Subcutaneous abdominal adipose tissue (tissue), 5 donors: ENCODE measurements around the gene ADARB2.

Experiments used
- H3K27ac ChIP-seq: one replicate; pipeline ENCODE4 v1.7.0; 2013; ENCODE audit warnings: low read depth, mild to moderate bottlenecking, inconsistent platforms, low read length, moderate library complexity
- H3K27me3 ChIP-seq, 5 donors: one replicate each; pipeline ENCODE4 v1.7.0; 2013; ENCODE audit warnings: low read length in 5 of 5, inconsistent platforms in 1 of 5; ENCODE audit not compliant: control insufficient read depth in 5 of 5, insufficient read depth in 4 of 5
- H3K36me3 ChIP-seq, 5 donors: one replicate each; pipeline ENCODE4 v1.7.0; 2013; ENCODE audit warnings: low read length in 5 of 5; ENCODE audit not compliant: control insufficient read depth in 5 of 5, insufficient read depth in 5 of 5
- H3K4me1 ChIP-seq, 5 donors: one replicate each; pipeline ENCODE4 v1.7.0; 2013; ENCODE audit warnings: low read length in 5 of 5, mild to moderate bottlenecking in 3 of 5, moderate library complexity in 1 of 5; ENCODE audit not compliant: control insufficient read depth in 5 of 5, insufficient read depth in 5 of 5
- H3K4me3 ChIP-seq, 5 donors: one replicate each; pipeline ENCODE4 v1.7.0; 2013; ENCODE audit warnings: low read length in 5 of 5, low read depth in 1 of 5
- H3K9ac ChIP-seq, 5 donors: one replicate each; pipeline ENCODE4 v1.7.0; 2013; ENCODE audit warnings: low read length in 5 of 5, mild to moderate bottlenecking in 4 of 5, moderate library complexity in 3 of 5
- H3K9me3 ChIP-seq, 5 donors: one replicate each; pipeline ENCODE4 v1.7.0; 2013; ENCODE audit warnings: low read length in 5 of 5; ENCODE audit not compliant: control insufficient read depth in 5 of 5
- donor health status: healthy.
- donor health status: healthy.
- donor health status: healthy.
- donor health status: healthy.
- donor health status: healthy.

The ADARB2 gene

DNA sequence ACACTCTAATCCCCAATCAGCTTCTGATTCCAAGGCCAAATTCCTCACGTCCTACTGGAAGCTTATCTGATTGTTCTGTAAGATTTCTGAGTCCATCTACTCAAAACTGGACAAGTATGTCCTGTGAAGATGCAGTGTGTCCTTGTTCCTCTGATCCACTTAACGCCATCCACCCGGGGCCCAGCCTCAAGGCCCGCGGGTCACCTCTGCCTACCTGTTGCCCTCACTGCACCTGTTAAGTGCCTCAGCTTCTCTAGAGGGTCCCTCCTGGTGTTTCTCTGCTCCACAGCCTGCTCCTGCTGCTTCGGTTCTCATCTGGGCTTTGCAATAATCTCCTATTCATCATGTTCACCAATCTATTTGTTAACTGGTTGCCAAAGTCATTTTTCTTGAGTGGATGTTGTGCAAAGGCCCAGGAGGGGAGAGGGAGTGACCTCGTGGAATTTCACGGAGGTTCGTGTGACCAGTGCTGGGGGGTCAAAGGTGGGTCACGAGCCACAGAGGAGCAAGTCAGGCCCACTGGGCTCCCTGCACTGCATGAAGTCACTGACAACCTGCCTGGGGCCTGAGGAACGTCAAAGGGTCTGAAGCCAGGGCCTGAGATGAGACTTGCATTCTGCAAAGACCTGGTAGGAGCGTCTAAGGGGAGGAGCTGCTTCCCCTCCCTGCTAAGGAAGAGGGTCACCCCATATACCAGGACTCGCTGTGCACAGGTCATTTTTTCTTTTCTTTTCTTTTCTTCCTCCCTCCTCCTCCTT is 343.0 kb downstream of the ADARB2 start:
- no peaks in the 10 kb centered on the region for H3K9me3 ChIP-seq
- no peak overlapping the region for H3K4me3 ChIP-seq
- no peak overlapping the region for H3K9ac ChIP-seq
- H3K27ac ChIP-seq, result no peak overlapping the region
- H3K36me3 ChIP-seq, result no peaks in the 10 kb centered on the region
- peaks cover 0 to 3% (median 0%) of the 10 kb centered on the region in 5 donors for H3K27me3 ChIP-seq
- no peaks in the 10 kb centered on the region for H3K4me1 ChIP-seq

DNA sequence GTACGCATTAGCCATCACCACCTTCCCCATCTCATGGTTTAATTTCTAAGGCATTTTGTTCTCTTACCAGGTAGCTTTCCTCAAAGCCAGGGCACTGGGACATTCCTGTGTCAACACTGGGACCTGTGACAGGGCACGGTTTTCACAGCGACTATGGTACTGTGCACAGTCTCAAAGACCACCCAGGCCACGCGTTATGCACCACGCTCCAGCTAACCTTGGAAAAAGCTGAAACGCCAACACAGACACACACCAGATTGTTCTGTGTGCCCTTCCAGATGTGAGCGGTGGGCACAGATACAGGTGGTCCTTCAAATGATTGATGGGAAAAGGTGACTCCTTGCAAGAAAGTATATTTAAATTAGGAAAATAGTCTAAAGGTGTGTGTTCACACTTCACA is 343.8 kb downstream of the ADARB2 start:
- Histone ChIP-seq H3K27me3 (no peaks in the 10 kb centered on the region), H3K4me1 (no peaks in the 10 kb centered on the region), H3K36me3 (no peaks in the 10 kb centered on the region), H3K4me3 (no peak overlapping the region), H3K9ac (no peak overlapping the region), H3K9me3 (no peaks in the 10 kb centered on the region), H3K27ac (no peak overlapping the region)

DNA sequence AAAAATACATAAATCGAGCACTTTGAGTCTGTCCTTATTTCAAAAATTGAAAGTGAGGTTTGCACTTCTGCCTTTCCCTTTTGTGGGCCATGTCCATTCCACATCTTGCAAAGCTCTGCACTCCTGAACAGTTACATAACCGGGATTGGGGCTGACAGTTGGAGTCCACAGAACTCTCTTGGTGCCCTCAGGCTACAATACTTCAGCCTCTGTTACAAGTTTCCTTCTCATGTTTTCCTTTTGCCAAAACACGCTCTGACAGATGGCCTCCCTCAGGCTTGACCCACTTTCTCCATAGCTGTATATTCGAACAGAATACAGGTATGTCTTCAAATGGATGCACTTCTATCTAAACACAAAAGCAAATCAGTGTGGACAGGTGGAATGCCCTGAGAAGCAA is 345.2 kb downstream of the ADARB2 start:
- H3K9me3 ChIP-seq, result no peaks in the 10 kb centered on the region
- no peak overlapping the region for H3K9ac ChIP-seq

DNA sequence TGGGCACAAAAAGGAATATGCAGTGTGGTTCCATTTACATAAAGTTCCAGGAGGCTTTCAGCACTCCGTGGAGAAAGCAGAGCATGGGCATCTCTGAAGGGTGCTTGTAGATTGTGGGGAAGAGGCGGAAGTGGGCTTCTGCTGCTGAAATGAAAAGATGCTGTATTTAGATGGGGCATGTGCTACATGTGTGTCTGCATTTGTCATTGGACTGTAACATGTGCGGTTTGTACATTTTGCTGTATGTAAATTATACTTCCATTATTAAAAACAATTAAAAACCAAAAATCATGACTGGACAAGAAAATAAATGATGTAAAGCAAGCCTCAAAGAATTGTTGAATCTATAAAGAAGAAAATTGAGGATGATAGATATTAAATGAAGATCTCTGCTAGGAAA is 347.1 kb downstream of the ADARB2 start:
- H3K9ac ChIP-seq, result no peak overlapping the region
- H3K4me1 ChIP-seq, result no peaks in the 10 kb centered on the region
- no peaks in the 10 kb centered on the region for H3K27me3 ChIP-seq
- H3K4me3 ChIP-seq, result no peak overlapping the region
- peaks cover 0 to 9% (median 5%) of the 10 kb centered on the region in 5 donors for H3K9me3 ChIP-seq
- no peaks in the 10 kb centered on the region for H3K36me3 ChIP-seq
- no peak overlapping the region for H3K27ac ChIP-seq

More for the DNA sequence above, 345.2 kb downstream of the ADARB2 start:
- Histone ChIP-seq H3K4me1 (no peaks in the 10 kb centered on the region), H3K4me3 (no peak overlapping the region), H3K27ac (no peak overlapping the region), H3K27me3 (no peaks in the 10 kb centered on the region), H3K36me3 (no peaks in the 10 kb centered on the region)

GRCh38 chr10:1384026-1384425 is 353.3 kb downstream of the ADARB2 start:
- Histone ChIP-seq H3K27ac (no peak overlapping the region), H3K36me3 (no peaks in the 10 kb centered on the region), H3K9me3 (peaks cover 0 to 17% (median 9%) of the 10 kb centered on the region in 5 donors), H3K4me1 (no peaks in the 10 kb centered on the region), H3K4me3 (no peak overlapping the region), H3K9ac (no peak overlapping the region), H3K27me3 (peaks cover 4 to 19% (median 11%) of the 10 kb centered on the region in 5 donors)

GRCh38 chr10:1382711-1383110 is 354.6 kb downstream of the ADARB2 start:
- H3K36me3 ChIP-seq, result no peaks in the 10 kb centered on the region
- H3K9ac ChIP-seq, result no peak overlapping the region
- no peak overlapping the region for H3K4me3 ChIP-seq
- H3K27me3 ChIP-seq, result peaks cover 14 to 31% (median 24%) of the 10 kb centered on the region in 5 donors
- no peak overlapping the region for H3K27ac ChIP-seq
- H3K9me3 ChIP-seq, result peaks cover 0 to 17% (median 9%) of the 10 kb centered on the region in 5 donors
- no peaks in the 10 kb centered on the region for H3K4me1 ChIP-seq

DNA sequence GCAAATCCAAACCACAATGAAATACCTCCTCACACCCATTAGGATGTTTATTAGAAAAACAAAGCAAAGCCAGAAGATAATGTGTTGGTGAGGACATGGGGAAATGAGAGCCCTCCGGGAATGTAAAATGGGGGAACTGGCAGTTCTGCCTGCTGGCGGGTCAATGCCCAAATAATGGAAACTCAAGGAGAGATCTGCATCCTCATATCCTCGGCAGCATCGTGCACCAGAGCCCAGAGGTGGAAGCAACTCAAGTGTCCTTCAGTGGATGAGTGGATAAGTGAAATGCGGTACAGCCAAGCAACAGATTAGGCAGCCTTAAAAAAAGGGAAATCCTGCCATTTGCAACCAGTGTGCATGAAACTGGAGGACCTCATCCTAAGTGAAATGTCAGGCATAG is 356.0 kb downstream of the ADARB2 start:
- Histone ChIP-seq H3K36me3 (no peaks in the 10 kb centered on the region), H3K4me3 (no peak overlapping the region), H3K27ac (no peak overlapping the region), H3K4me1 (no peaks in the 10 kb centered on the region), H3K9me3 (peaks cover 0 to 17% (median 8%) of the 10 kb centered on the region in 5 donors), H3K27me3 (peaks cover 18 to 37% (median 34%) of the 10 kb centered on the region in 5 donors), H3K9ac (no peak overlapping the region)

DNA sequence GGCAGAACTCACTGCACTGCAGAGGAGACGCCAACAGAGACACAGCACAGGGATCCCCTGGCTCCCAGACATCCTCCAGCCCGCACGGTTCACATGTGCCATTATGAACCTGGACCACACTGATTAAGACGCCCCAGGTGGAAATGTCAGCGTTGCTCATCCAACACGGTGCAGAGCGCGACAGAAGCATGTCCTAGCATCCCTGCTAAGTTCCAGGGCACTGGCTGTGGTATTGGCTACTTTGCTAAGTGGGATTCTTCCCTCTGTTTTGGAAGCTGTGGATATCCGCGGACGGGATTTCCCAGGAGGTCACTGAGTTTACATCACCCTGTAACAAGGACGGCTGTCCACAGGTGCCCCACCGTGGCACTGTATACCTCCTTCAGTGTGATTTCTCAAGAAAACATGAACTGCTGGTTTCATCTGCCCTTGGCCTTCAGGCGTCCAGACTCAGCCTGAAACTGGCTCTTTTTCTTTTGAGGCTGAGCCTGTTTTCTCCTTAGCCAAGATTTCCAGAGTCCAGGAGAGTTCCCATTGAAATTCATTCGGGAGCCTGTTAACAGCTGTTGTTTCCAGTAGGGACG is 357.1 kb downstream of the ADARB2 start:
- Histone ChIP-seq H3K27me3 (peaks cover 18 to 42% (median 35%) of the 10 kb centered on the region in 5 donors), H3K36me3 (peaks cover 0 to 2% (median 0%) of the 10 kb centered on the region in 5 donors), H3K4me3 (no peak overlapping the region), H3K27ac (no peak overlapping the region), H3K9me3 (peaks cover 0 to 8% (median 4%) of the 10 kb centered on the region in 5 donors), H3K9ac (no peak overlapping the region), H3K4me1 (peaks cover 0 to 2% (median 0%) of the 10 kb centered on the region in 5 donors)

DNA sequence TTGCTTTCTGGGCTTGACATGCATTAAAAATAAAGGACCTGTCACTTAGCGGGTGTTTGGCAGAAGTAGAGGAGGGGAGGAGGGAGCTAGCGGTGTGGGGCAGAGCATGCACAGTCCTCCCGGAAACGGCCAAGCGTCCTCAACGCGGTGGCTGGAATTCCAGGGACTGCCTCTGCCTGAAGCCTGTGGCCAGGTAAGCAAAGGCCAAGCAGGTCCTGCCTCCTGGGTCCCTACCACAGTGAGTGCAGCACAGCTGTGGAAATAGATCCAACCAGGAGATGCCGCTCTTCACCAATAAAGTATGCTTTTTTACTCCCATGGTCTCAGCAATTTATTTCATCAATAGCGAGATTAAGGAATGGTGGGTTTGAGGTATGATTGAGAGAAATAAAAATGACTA is 357.7 kb downstream of the ADARB2 start:
- Histone ChIP-seq H3K36me3 (peaks cover 0 to 2% (median 0%) of the 10 kb centered on the region in 5 donors), H3K9me3 (peaks cover 0 to 6% (median 3%) of the 10 kb centered on the region in 5 donors), H3K4me3 (no peak overlapping the region), H3K27me3 (peaks cover 18 to 45% (median 37%) of the 10 kb centered on the region in 5 donors), H3K4me1 (peaks cover 0 to 2% (median 0%) of the 10 kb centered on the region in 5 donors), H3K9ac (no peak overlapping the region), H3K27ac (no peak overlapping the region)

- Histone ChIP-seq H3K9me3 (peaks cover 0 to 4% (median 0%) of the 10 kb centered on the region in 5 donors), H3K36me3 (peaks cover 0 to 2% (median 0%) of the 10 kb centered on the region in 5 donors), H3K9ac (no peak overlapping the region), H3K27me3 (peaks cover 18 to 47% (median 31%) of the 10 kb centered on the region in 5 donors), H3K27ac (no peak overlapping the region), H3K4me1 (peaks cover 0 to 5% (median 0%) of the 10 kb centered on the region in 5 donors), H3K4me3 (no peak overlapping the region)
These were observed 358.9 kb downstream of the ADARB2 start for GRCh38 chr10:1378473-1378872.
